Measurements from ENCODE around the gene GPC5. TPM values are rescaled to one million over a fixed set of nuclear protein-coding genes. Genes with fewer than 3 reads are reported as not detected.

GPC5 gene
- total and polyA plus RNA-seq, 2 donors (not counting 3 experiments of a cell fraction or from before 2014, with no cell fraction given), result 0.59 to 0.97 TPM

DNA sequence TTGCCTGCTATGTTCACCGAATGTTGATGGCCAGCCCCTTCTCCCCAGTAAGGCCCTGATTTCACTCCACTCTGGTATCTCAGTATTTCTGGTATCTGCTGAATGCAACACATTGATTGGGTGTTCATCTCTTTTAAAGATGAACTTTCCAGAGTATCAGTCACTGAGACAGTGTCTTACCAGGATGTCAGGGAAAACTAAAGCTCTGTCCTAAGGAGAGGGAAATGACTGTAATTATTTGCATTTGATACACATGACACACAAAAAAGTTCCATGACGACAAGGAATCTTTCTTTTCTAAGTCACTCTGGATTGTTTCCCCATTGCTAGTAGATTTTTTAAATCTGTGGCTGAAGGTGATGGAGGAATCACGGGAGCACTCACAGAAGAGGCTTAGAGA lies 2.2 kb downstream of the GPC5 start:
- no peaks in the 10 kb centered on the region for H3K79me2 ChIP-seq (ENCODE audit: control insufficient read depth, insufficient read depth, low read length)
- no peak overlapping the region for H3K27ac ChIP-seq (ENCODE audit: insufficient read depth, low read depth, low read length)
- H4K20me1 ChIP-seq (replicated peaks; ENCODE audit: control insufficient read depth, extremely low read depth, insufficient read depth, low read length), result no peaks in the 10 kb centered on the region
- H3K27me3 ChIP-seq (ENCODE audit: control insufficient read depth in 2 of 2, insufficient read depth in 2 of 2, low read length in 2 of 2), result peaks cover 45 to 75% of the 10 kb centered on the region in 2 experiments
- dilution Hi-C loops (cut with MboI; ENCODE audit: extremely low pct_ligation_motif_present, low sequenced_read_pairs) (no loop called here), intact Hi-C loops (cut with micrococcal nuclease) (no loop called here)
- H3K9me1 ChIP-seq (replicated peaks; ENCODE audit: control insufficient read depth, extremely low read depth, insufficient read depth, low read length), result no peaks in the 10 kb centered on the region
- no peak for TF ChIP-seq MYC (IDR thresholded peaks at IDR 0.05; ENCODE audit: low read depth, low read length)
- no peak for TF ChIP-seq JUN (IDR thresholded peaks at IDR 0.05; ENCODE audit: borderline replicate concordance, insufficient read depth, insufficient read length, low read depth)
- no peak for TF ChIP-seq FOS (IDR thresholded peaks at IDR 0.05; ENCODE audit: borderline replicate concordance, insufficient read depth, low read length)
- TF ChIP-seq GATA2 (IDR thresholded peaks at IDR 0.05; ENCODE audit: insufficient read depth, insufficient read length, low read depth, low read length), result no peak
- TF ChIP-seq EZH2 (IDR thresholded peaks at IDR 0.05; ENCODE audit: borderline replicate concordance, low read depth, low read length, severe bottlenecking), result no peak
- TF ChIP-seq POLR2AphosphoS5 (IDR thresholded peaks at IDR 0.05; ENCODE audit: insufficient read depth, low read depth, low read length), result no peak
- TF ChIP-seq, protein P1, sequence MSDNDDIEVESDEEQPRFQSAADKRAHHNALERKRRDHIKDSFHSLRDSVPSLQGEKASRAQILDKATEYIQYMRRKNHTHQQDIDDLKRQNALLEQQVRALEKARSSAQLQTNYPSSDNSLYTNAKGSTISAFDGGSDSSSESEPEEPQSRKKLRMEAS (IDR thresholded peaks at IDR 0.05; ENCODE audit: insufficient read depth, insufficient read length), result no peak
- TF ChIP-seq, protein P2, sequence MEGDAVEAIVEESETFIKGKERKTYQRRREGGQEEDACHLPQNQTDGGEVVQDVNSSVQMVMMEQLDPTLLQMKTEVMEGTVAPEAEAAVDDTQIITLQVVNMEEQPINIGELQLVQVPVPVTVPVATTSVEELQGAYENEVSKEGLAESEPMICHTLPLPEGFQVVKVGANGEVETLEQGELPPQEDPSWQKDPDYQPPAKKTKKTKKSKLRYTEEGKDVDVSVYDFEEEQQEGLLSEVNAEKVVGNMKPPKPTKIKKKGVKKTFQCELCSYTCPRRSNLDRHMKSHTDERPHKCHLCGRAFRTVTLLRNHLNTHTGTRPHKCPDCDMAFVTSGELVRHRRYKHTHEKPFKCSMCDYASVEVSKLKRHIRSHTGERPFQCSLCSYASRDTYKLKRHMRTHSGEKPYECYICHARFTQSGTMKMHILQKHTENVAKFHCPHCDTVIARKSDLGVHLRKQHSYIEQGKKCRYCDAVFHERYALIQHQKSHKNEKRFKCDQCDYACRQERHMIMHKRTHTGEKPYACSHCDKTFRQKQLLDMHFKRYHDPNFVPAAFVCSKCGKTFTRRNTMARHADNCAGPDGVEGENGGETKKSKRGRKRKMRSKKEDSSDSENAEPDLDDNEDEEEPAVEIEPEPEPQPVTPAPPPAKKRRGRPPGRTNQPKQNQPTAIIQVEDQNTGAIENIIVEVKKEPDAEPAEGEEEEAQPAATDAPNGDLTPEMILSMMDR (IDR thresholded peaks at IDR 0.05; ENCODE audit: extremely low read depth in 1 of 2, insufficient read depth in 1 of 2, low read depth in 1 of 2, low read length in 2 of 2), result no peak
- TF ChIP-seq POLR2A (IDR thresholded peaks at IDR 0.05; ENCODE audit: low read depth, low read length), result no peak
- no peaks in the 10 kb centered on the region for H3K9me3 ChIP-seq (replicated peaks; ENCODE audit: control insufficient read depth, insufficient read depth, low read length)
- no peaks in the 10 kb centered on the region for H3K36me3 ChIP-seq (ENCODE audit: control insufficient read depth in 2 of 2, extremely low read depth in 1 of 2, insufficient read depth in 2 of 2, low read length in 2 of 2)
- FAIRE-seq (no peak), DNase-seq (ENCODE audit: low read depth, low spot score) (no peak)
- H3K9ac ChIP-seq (replicated peaks; ENCODE audit: extremely low read depth, insufficient read depth, low read length), result no peak overlapping the region
- POLR2A ChIA-PET, result no interaction called here
- H3K4me3 ChIP-seq (replicated peaks in 1 of 3; ENCODE audit: insufficient read depth in 1 of 3, low read depth in 1 of 3, low read length in 3 of 3), result no peak overlapping the region
- H3K4me2 ChIP-seq (ENCODE audit: insufficient read depth, low read length), result no peak overlapping the region
- no TSS peak for BruUV-seq (replicated peaks)
- CTCF ChIA-PET, result interaction anchor here (1.2 kb wide), 1 partner anchor 10 kb away, joined by 3 read pairs; no protein-coding TSS in a partner anchor
- H2AFZ ChIP-seq (ENCODE audit: low read depth, low read length), result no peak overlapping the region
- H3K4me1 ChIP-seq (ENCODE audit: control insufficient read depth, extremely low read depth, insufficient read depth, low read length), result peaks cover 8% of the 10 kb centered on the region

All from endothelial cell of umbilical vein (primary cell).